HepG2 (cell line): Measurements from ENCODE around the gene CCNI2. TPM values are rescaled to one million over a fixed set of nuclear protein-coding genes. Genes with fewer than 3 reads are reported as not detected.

Source experiments
- ATAC-seq: fragments of 200-7000 bp; cut with Tn5 transposase; 3 replicates; pipeline ENCODE4 v1.9.1; 2020; ENCODE audit warnings: mild to moderate bottlenecking, moderate library complexity
- BruUV-seq: library from RNA; stranded (reverse); fragments of 400-500 nt; replicated peaks from 2 replicates; lab custom pipeline; 2021; lab: Mats Ljungman, UMichigan
- CTCF ChIA-PET: fragments of 300-600 bp; formaldehyde crosslinking; extraction: SDS; loops from one replicate; lab custom pipeline; 2021; ENCODE audit warnings: low total read pairs, inconsistent platforms, low intra/inter-chr PET ratio; lab: Yijun Ruan, JAX
- POLR2A ChIA-PET: fragments of 350-600 bp; sonication (Branson Sonifier 250); formaldehyde crosslinking; loops from one replicate; lab custom pipeline; 2020; ENCODE audit warnings: antibody characterized with exemption, inconsistent platforms; lab: Yijun Ruan, JAX
- DNase-seq: peaks from one replicate; pipeline ENCODE4 v3.0.0-alpha.2; 2015; ENCODE audit warnings: low spot score
- FAIRE-seq: peaks from 3 replicates; lab custom pipeline; 2011; peaks lifted over from hg19 to GRCh38; lab: Jason Lieb, UNC
- H2AFZ ChIP-seq: one replicate; pipeline ENCODE4 v1.6.1; 2011; ENCODE audit warnings: low read length, inconsistent platforms
- H3K27ac ChIP-seq: fragments of 300-600 bp; 3 replicates; pipeline ENCODE4 v1.8.0; 2011; ENCODE audit warnings: mixed run types, mild to moderate bottlenecking, mixed read lengths, low read length, inconsistent platforms; ENCODE audit not compliant: insufficient read depth; ENCODE audit errors: extremely low read length
- H3K27me3 ChIP-seq, 2 experiments: fragments of 200-600 bp in 1 of 2; 2 replicates in 1 of 2; 3 replicates in 1 of 2; pipeline versions ENCODE4 v1.6.0 to v1.8.0; 2011; ENCODE audit warnings: low read length in 2 of 2, mild to moderate bottlenecking in 2 of 2, moderate library complexity in 2 of 2, inconsistent platforms in 1 of 2; ENCODE audit not compliant: insufficient read depth in 2 of 2, control insufficient read depth in 1 of 2
- H3K36me3 ChIP-seq, 2 experiments: fragments of 200-600 bp in 1 of 2; replicated peaks in 1 of 2; 2 replicates in 1 of 2; 3 replicates in 1 of 2; pipeline versions ENCODE4 v1.5.1 to v1.8.0; 2011; ENCODE audit warnings: low read length in 2 of 2, inconsistent platforms in 1 of 2; ENCODE audit not compliant: insufficient read depth in 2 of 2, control insufficient read depth in 1 of 2
- H3K4me1 ChIP-seq: 2 replicates; pipeline ENCODE4 v1.5.1; 2012; ENCODE audit warnings: low read length, inconsistent platforms; ENCODE audit not compliant: insufficient read depth
- H3K4me2 ChIP-seq: 2 replicates; pipeline ENCODE4 v1.6.0; 2011; ENCODE audit warnings: low read depth, low read length, inconsistent platforms
- H3K4me3 ChIP-seq, 3 experiments: fragments of 200-600 bp in 1 of 3; sonication (generic), shearing (Covaris generic) in 1 of 3; replicated peaks in 1 of 3; 2 replicates each; pipeline ENCODE4 v1.5.1; 2011 to 2016; ENCODE audit warnings: low read length in 3 of 3, inconsistent platforms in 2 of 3, low read depth in 2 of 3, mild to moderate bottlenecking in 2 of 3, control low read depth in 1 of 3, mixed read lengths in 1 of 3; ENCODE audit not compliant: insufficient read depth in 1 of 3
- H3K79me2 ChIP-seq: one replicate; pipeline ENCODE4 v1.6.1; 2011; ENCODE audit warnings: low read length, inconsistent platforms; ENCODE audit not compliant: insufficient read depth
- H3K9ac ChIP-seq: 2 replicates; pipeline ENCODE4 v1.6.0; 2011; ENCODE audit warnings: mild to moderate bottlenecking, low read depth, low read length, inconsistent platforms; ENCODE audit not compliant: insufficient read depth
- H3K9me3 ChIP-seq: 2 replicates; pipeline ENCODE4 v1.5.1; 2012; ENCODE audit warnings: mild to moderate bottlenecking, low read length
- H4K20me1 ChIP-seq: 2 replicates; pipeline ENCODE4 v1.6.0; 2011; ENCODE audit warnings: inconsistent platforms, mild to moderate bottlenecking, low read length, moderate library complexity; ENCODE audit not compliant: insufficient read depth
- CTCF ChIP-seq: sonication (generic); formaldehyde crosslinking; IDR thresholded peaks from 2 replicates; pipeline ENCODE4 v1.5.0; 2020; ENCODE audit warnings: mild to moderate bottlenecking, missing genetic modification reagents, moderate library complexity
- FOXC1 ChIP-seq: sonication (generic); formaldehyde crosslinking; IDR thresholded peaks from 2 replicates; pipeline ENCODE4 v1.8.0; 2022; ENCODE audit warnings: mild to moderate bottlenecking, missing genetic modification reagents, borderline replicate concordance
- FOXK2 ChIP-seq: fragments of 450-650 bp; IDR thresholded peaks from 2 replicates; pipeline ENCODE4 v1.6.1; 2016
- HBP1 ChIP-seq: IDR thresholded peaks from 2 replicates; pipeline ENCODE4 v1.6.1; 2016; ENCODE audit warnings: low read depth, control low read depth
- RARG ChIP-seq: sonication (generic); formaldehyde crosslinking; IDR thresholded peaks from 2 replicates; pipeline ENCODE4 v1.4.0; 2020; ENCODE audit warnings: low read depth, mild to moderate bottlenecking, missing genetic modification reagents
- THAP11 ChIP-seq: IDR thresholded peaks from 2 replicates; pipeline ENCODE4 v1.6.1; 2016; ENCODE audit warnings: missing biosample characterization, missing genetic modification reagents
- TSC22D2 ChIP-seq: sonication (generic); formaldehyde crosslinking; IDR thresholded peaks from 2 replicates; pipeline ENCODE4 v1.5.1; 2020; ENCODE audit warnings: missing genetic modification reagents, mild to moderate bottlenecking, borderline replicate concordance
- ZBTB7B ChIP-seq: sonication (generic); formaldehyde crosslinking; IDR thresholded peaks from 2 replicates; pipeline ENCODE4 v1.4.0; 2020; ENCODE audit warnings: missing genetic modification reagents
- ZFX ChIP-seq: sonication (generic); formaldehyde crosslinking; IDR thresholded peaks from 2 replicates; pipeline ENCODE4 v1.4.0; 2020; ENCODE audit warnings: mild to moderate bottlenecking, low read depth, missing genetic modification reagents, moderate library complexity
- ZNF24 ChIP-seq: fragments of 450-650 bp; IDR thresholded peaks from 2 replicates; pipeline ENCODE4 v1.6.1; 2017; ENCODE audit warnings: antibody characterized with exemption, mild to moderate bottlenecking
- ZNF652 ChIP-seq: IDR thresholded peaks from 2 replicates; pipeline ENCODE4 v1.6.1; 2016; ENCODE audit warnings: low read depth, borderline replicate concordance
- WGBS: methylation state at CpG from one replicate; pipeline ENCODE4 v1.1.6; 2017; ENCODE audit warnings: low lambda C conversion rate; 5-methylcytosine and 5-hydroxymethylcytosine counted together
- in situ Hi-C: cut with HindIII; loops from 2 replicates; pipeline ENCODE4 v1.10.0; 2017; ENCODE audit warnings: low pct_unique_long_range_greater_than_20kb; ENCODE audit not compliant: extremely low pct_ligation_motif_present
- intact Hi-C: fragments of 100-400 bp; cut with micrococcal nuclease; formaldehyde crosslinking; loops from one replicate; pipeline ENCODE4 v1.10.0; 2022; ENCODE audit not compliant: unreplicated experiment
- polyA plus RNA-seq, 8 experiments: library from polyadenylated mRNA; depleted of rRNA in 3 of 8; stranded (reverse) in 7 of 8; unstranded in 1 of 8; fragments of >200 nt; fragmentation: Illumina TruSeq in 4 of 8; extraction: Trizol in 4 of 8; gene quantifications; 2 replicates each; pipeline versions ENCODE4 v1.2.1 to v1.2.3, GENCODE V29; 2011 to 2016; ENCODE audit warnings: low read depth in 4 of 8, missing spikeins in 1 of 8, mixed read lengths in 1 of 8; ENCODE audit not compliant: insufficient read depth in 1 of 8
- total RNA-seq, 5 experiments: library from RNA; depleted of rRNA; stranded (reverse); fragments of >200 nt; fragmentation: Illumina TruSeq; extraction: Trizol; gene quantifications; 2 replicates each; pipeline ENCODE4 v1.2.3, GENCODE V29; 2016; ENCODE audit warnings: low read depth in 1 of 5

CCNI2 gene
- total and polyA plus RNA-seq, 2 of the 13 experiments (the other 11 are each of a cell fraction or from before 2014, with no cell fraction given): not detected

GRCh38 chr5:132775476-132775961 lies 28.3 kb downstream of the CCNI2 start:
- peaks cover 66% of the 10 kb centered on the region for H3K4me1 ChIP-seq
- in situ Hi-C loops: no loop called here
- no peak for DNase-seq
- 74% methylated on average over 7 of the region's 7 CpGs for WGBS
- H4K20me1 ChIP-seq: no peaks in the 10 kb centered on the region
- H3K4me3 ChIP-seq: peak overlapping the region in 2 of 3 experiments; percentile 72 to 93; a peak in 5 of 6 replicates
- no peaks in the 10 kb centered on the region for H3K36me3 ChIP-seq
- FAIRE-seq: peak; percentile 4
- BruUV-seq: TSS peak; percentile 51
- TF ChIP-seq ZNF652 (CRISPR knock-in tag) (peak; percentile 92), FOXK2 (no peak)
- POLR2A ChIA-PET: interaction anchor here (0.7 to 4.2 kb wide), 3 partner anchors 32 to 97 kb away, joined by 3 to 21 read pairs (median 3); no protein-coding TSS in a partner anchor
- intact Hi-C loops: no loop called here
- ATAC-seq: no peak
- no peaks in the 10 kb centered on the region for H3K27me3 ChIP-seq
- H3K79me2 ChIP-seq: peaks cover 46% of the 10 kb centered on the region
- peak overlapping the region; percentile 75 for H3K4me2 ChIP-seq
- H2AFZ ChIP-seq: no peak overlapping the region
- H3K9me3 ChIP-seq: no peaks in the 10 kb centered on the region
- H3K9ac ChIP-seq: peak overlapping the region; percentile 84; the same call in 1 of the 2 replicates
- no peak overlapping the region for H3K27ac ChIP-seq
- CTCF ChIA-PET: no interaction called here

GRCh38 chr5:132776131-132776937 lies 29.1 kb downstream of the CCNI2 start:
- 0% methylated on average over 11 of the region's 39 CpGs for WGBS
- Histone ChIP-seq H3K9me3 (no peaks in the 10 kb centered on the region), H3K27me3 (no peaks in the 10 kb centered on the region), H3K79me2 (peaks cover 38% of the 10 kb centered on the region), H3K9ac (peak overlapping the region; percentile 84), H3K4me1 (peaks cover 58% of the 10 kb centered on the region), H3K4me3 (peak overlapping the region; percentile 66 to 93 (median 72)), H2AFZ (no peak overlapping the region), H4K20me1 (no peaks in the 10 kb centered on the region), H3K27ac (peak overlapping the region; percentile 55), H3K4me2 (peak overlapping the region; percentile 75), H3K36me3 (no peaks in the 10 kb centered on the region)
- FAIRE-seq (no peak), DNase-seq (peak; percentile 19), ATAC-seq (peak; percentile 21)
- no TSS peak for BruUV-seq
- intact Hi-C loops (loop anchor here (2.0 kb wide), 2 partner anchors 30 to 44 kb away; no protein-coding TSS in a partner anchor), in situ Hi-C loops (no loop called here)
- ChIA-PET POLR2A (interaction anchor here (0.6 to 4.2 kb wide), 7 partner anchors 31 to 286 kb away, joined by 3 to 21 read pairs (median 3); partner anchors contain the start of gene KIF3A), CTCF (no interaction called here)
- TF ChIP-seq CTCF (CRISPR knock-in tag) (no peak; the same call in 1 of the 2 replicates), RARG (CRISPR knock-in tag) (no peak), TSC22D2 (CRISPR knock-in tag) (0 out of 2 replicates have a peak, but pooled peaks have one; percentile 27), THAP11 (CRISPR knock-in tag) (no peak), ZNF24 (no peak), ZBTB7B (0 out of 2 replicates have a peak, but pooled peaks have one; percentile 36), ZFX (CRISPR knock-in tag) (peak; percentile 29; the same call in 1 of the 2 replicates), FOXC1 (CRISPR knock-in tag) (0 out of 2 replicates have a peak, but pooled peaks have one; percentile 24), HBP1 (CRISPR knock-in tag) (no peak)
